WI38 (cell line): ENCODE results near the gene NUP37.
A peak's percentile ranks its signal among the peaks of the same experiment; 100 is the strongest.

Experiments
- H3K4me3 ChIP-seq: 2 replicates; pipeline ENCODE4 v1.5.1; 2011; ENCODE audit warnings: low read depth, mild to moderate bottlenecking, control low read depth, low read length
- TF ChIP-seq, protein P1 (sequence below): IDR thresholded peaks from 2 replicates; pipeline ENCODE4 v1.5.1; 2012; ENCODE audit warnings: low read depth, mild to moderate bottlenecking, control low read depth, low read length

NUP37 gene

DNA sequence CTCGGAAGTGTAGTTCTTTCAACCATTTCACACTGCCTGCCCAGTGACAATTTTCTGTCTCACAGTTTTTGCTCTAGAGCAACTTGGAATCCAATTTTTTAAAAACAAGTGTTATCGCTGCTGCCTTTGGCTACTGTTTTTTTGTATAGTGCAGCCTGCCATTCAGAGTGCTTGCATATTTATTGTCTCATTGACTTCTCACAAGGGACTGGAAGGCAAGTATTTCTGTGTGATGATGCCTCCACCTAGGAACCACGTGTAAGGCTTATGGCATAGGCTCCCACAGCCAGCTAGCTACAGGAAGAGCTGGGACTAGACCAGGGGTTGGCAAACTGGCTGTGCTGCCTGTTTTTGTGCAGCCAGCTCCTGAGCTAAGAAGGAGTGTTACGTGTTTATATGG is 972 bp upstream of the NUP37 start:
- H3K4me3 ChIP-seq = peak overlapping the region; percentile 69
- TF ChIP-seq, protein P1, sequence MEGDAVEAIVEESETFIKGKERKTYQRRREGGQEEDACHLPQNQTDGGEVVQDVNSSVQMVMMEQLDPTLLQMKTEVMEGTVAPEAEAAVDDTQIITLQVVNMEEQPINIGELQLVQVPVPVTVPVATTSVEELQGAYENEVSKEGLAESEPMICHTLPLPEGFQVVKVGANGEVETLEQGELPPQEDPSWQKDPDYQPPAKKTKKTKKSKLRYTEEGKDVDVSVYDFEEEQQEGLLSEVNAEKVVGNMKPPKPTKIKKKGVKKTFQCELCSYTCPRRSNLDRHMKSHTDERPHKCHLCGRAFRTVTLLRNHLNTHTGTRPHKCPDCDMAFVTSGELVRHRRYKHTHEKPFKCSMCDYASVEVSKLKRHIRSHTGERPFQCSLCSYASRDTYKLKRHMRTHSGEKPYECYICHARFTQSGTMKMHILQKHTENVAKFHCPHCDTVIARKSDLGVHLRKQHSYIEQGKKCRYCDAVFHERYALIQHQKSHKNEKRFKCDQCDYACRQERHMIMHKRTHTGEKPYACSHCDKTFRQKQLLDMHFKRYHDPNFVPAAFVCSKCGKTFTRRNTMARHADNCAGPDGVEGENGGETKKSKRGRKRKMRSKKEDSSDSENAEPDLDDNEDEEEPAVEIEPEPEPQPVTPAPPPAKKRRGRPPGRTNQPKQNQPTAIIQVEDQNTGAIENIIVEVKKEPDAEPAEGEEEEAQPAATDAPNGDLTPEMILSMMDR = no peak

DNA sequence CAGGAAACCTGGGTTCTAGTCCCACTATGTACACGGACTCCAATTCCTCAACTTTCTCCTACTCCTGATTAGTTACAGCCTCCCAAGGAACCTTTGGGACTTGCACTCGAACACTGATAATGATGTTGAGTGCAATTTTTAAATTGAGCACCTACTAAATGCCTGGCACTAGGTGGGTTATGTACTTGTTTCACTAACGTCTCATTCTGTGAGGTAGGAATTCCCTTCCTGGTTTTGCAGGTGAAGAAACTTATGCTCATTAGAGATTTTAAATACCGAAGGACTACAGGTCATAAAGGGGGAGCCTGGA is 605 bp upstream of the NUP37 start:
- peak overlapping the region; percentile 69 for H3K4me3 ChIP-seq
- TF ChIP-seq, protein P1 = no peak

DNA sequence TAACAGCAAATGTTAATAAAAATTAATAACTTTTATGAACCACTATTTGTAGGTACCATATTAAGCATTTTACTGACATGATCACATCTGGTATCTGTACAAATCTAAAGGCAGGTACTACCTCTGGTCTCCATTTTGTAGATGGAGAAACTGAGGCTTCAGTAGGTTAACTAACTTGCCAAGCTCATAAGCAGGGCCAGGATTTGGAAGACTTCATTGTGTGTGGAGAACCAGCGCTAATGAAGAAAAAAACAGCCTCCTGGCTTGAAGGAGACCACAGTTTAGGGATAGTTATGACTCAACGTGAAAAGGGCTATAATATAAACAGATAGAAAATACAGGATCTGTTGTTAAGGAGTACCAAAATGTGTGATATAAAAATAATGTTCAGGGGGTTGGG is 1.0 kb downstream of the NUP37 start:
- peak overlapping the region; percentile 69 for H3K4me3 ChIP-seq
- TF ChIP-seq, protein P1 = no peak

DNA sequence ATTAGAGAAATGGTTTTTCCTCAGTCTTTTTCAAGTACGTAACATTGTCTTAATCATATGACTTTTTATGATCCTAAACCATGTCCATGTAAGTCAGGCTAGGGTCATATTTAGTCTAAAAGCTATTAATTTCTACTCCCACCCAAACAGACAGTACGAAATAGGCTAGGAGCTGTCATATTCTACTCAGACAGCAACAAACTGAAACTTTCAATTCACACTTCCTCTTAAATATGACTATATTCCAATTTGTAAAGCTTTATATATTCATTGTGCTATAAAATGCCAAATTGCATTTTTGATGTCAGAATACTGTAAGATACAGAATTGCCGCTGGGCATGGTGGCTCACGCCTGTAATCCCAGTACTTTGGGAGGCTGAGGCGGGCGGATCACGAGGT is 3.5 kb downstream of the NUP37 start:
- no peak overlapping the region for H3K4me3 ChIP-seq
- TF ChIP-seq, protein P1 = no peak

DNA sequence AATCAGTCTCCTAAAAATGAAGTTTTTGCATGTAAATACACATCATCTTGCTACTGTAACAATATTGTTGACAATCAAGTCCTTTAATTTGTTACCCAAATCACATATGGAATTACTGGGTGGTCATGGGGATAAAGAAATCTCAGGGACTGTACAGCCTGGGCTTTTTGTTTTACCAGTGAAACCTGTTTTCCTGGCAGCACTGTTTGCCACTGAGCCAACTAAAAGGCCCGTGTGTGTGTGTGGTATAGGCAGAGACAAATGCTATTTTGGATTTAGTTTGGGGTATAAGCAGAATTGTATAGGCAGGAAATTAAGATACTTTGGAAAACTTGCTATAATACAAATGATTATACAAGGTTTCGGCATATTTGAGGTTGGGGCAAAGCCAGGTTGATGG is 5.7 kb downstream of the NUP37 start:
- TF ChIP-seq, protein P1 = no peak
- no peak overlapping the region for H3K4me3 ChIP-seq

DNA sequence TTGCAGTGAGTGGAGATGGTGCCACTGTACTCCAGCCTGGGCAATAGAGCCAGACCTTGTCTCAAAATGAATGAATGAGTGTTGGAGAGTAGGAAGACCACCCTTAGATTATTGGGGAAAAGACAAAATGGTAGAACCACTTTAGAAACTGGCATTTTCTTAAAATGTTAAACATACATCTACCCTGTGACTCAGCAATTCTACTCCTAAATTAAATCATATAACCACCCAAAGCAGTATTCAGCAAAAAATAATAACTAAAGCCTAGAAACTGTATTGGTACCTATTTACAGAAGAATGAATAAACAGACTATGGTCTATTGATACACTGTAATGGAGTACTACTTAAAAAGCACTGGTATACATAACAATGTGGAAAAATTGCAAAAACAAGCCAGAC is 9.1 kb downstream of the NUP37 start:
- H3K4me3 ChIP-seq = no peak overlapping the region
- TF ChIP-seq, protein P1 = no peak

DNA sequence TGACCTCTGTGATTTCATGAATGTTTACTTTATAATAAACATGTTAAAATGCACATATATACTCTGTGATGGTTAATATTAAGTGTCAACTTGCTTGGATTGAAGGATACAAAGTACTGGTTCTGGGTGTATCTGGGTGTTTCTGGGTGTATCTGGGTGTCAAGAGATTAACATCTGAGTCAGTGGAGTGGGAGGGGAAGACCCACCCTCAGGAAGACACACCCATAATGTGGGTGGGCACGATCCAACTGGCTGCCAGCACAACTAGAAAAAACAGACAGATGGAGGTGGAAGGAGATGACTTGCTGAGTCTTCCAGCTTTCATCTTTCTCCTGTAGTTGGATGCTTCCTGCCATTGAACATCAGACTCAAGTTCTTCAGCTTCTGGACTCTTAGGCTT is 11.9 kb downstream of the NUP37 start:
- no peak overlapping the region for H3K4me3 ChIP-seq
- TF ChIP-seq, protein P1 = no peak

DNA sequence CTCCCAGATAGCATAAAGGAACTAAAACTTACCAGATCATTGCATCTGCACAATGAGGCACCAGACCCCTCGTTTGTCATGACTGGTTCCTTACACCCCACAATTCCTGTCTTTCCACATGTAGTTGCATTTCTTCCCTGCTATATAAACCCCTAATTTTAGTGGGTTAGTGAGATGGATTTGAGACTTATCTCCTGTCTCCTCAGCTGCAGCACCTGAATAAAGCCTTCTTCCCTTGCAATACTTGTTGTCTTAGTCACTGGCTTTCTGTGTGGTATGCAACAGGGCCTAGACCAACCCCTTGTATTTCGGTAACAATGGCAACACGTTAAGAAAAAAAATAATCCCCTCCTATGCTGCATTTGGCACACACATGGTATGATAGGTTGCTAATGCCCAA is 13.0 kb downstream of the NUP37 start:
- no peak overlapping the region for H3K4me3 ChIP-seq
- TF ChIP-seq, protein P1 = no peak
